IMR-90 (cell line): Measurements from ENCODE around the gene SLC9A7. TPM values are rescaled to one million over a fixed set of nuclear protein-coding genes. Genes with fewer than 3 reads are reported as not detected.

Experiments
- ATAC-seq: fragments of 200-7000 bp; cut with Tn5 transposase; 2 replicates; pipeline ENCODE4 v1.9.1; 2020; ENCODE audit warnings: low read depth, mild to moderate bottlenecking, moderate library complexity
- BruUV-seq: library from RNA; stranded (reverse); fragments of 400-500 nt; replicated peaks from 2 replicates; lab custom pipeline; 2021; lab: Mats Ljungman, UMichigan
- CTCF ChIA-PET: fragments of 300-600 bp; formaldehyde crosslinking; extraction: SDS; loops from one replicate; lab custom pipeline; 2021; ENCODE audit warnings: antibody characterized with exemption; lab: Yijun Ruan, JAX
- POLR2A ChIA-PET: fragments of 300-600 bp; sonication (Branson Sonifier 250); formaldehyde crosslinking; loops from one replicate; lab custom pipeline; 2022; ENCODE audit warnings: antibody characterized with exemption; ENCODE audit not compliant: unreplicated experiment; lab: Charles Lee
- DNase-seq: peaks from one replicate; pipeline ENCODE4 v3.0.0; 2013
- H2AFZ ChIP-seq: replicated peaks from 2 replicates; pipeline ENCODE3; 2013; ENCODE audit warnings: low read length, mild to moderate bottlenecking; ENCODE audit not compliant: poor library complexity
- H2AK5ac ChIP-seq: 2 replicates; pipeline ENCODE4 v1.6.1; 2013; ENCODE audit warnings: low read depth, low read length, inconsistent platforms
- H2AK9ac ChIP-seq: replicated peaks from 2 replicates; pipeline ENCODE3; 2013; ENCODE audit warnings: mild to moderate bottlenecking, low read depth, low read length, moderate library complexity; ENCODE audit not compliant: poor library complexity
- H2BK120ac ChIP-seq: 2 replicates; pipeline ENCODE4 v1.6.1; 2013; ENCODE audit warnings: low read depth, low read length, inconsistent platforms
- H2BK15ac ChIP-seq: 3 replicates; pipeline ENCODE4 v1.6.1; 2013; ENCODE audit warnings: low read depth, low read length, inconsistent platforms
- H2BK20ac ChIP-seq: 2 replicates; pipeline ENCODE4 v1.6.1; 2013; ENCODE audit warnings: low read depth, mild to moderate bottlenecking, inconsistent platforms, low read length, moderate library complexity
- H2BK5ac ChIP-seq: 2 replicates; pipeline ENCODE4 v1.6.1; 2013; ENCODE audit warnings: mild to moderate bottlenecking, low read depth, low read length, inconsistent platforms; ENCODE audit not compliant: poor library complexity, severe bottlenecking
- H3K14ac ChIP-seq: replicated peaks from 2 replicates; pipeline ENCODE4 v1.6.1; 2013; ENCODE audit warnings: low read depth, low read length, inconsistent platforms
- H3K18ac ChIP-seq: 2 replicates; pipeline ENCODE4 v1.6.1; 2013; ENCODE audit warnings: low read depth, low read length, control low read depth
- H3K23ac ChIP-seq: 2 replicates; pipeline ENCODE4 v1.6.1; 2013; ENCODE audit warnings: low read depth, low read length, inconsistent platforms
- H3K27ac ChIP-seq: 2 replicates; pipeline ENCODE4 v1.5.1; 2013; ENCODE audit warnings: mild to moderate bottlenecking, control low read depth, low read length; ENCODE audit not compliant: insufficient read depth
- H3K27me3 ChIP-seq: 2 replicates; pipeline ENCODE4 v1.6.1; 2013; ENCODE audit warnings: low read length; ENCODE audit not compliant: control insufficient read depth, insufficient read depth
- H3K36me3 ChIP-seq: 2 replicates; pipeline ENCODE4 v1.6.1; 2013; ENCODE audit warnings: low read length, mixed read lengths; ENCODE audit not compliant: control insufficient read depth, insufficient read depth
- H3K4ac ChIP-seq: 2 replicates; pipeline ENCODE4 v1.6.1; 2013; ENCODE audit warnings: low read depth, low read length, inconsistent platforms
- H3K4me1 ChIP-seq: 2 replicates; pipeline ENCODE4 v1.6.1; 2013; ENCODE audit warnings: low read length, mixed read lengths; ENCODE audit not compliant: control insufficient read depth, insufficient read depth
- H3K4me2 ChIP-seq: 2 replicates; pipeline ENCODE4 v1.6.1; 2013; ENCODE audit warnings: low read depth, mild to moderate bottlenecking, control low read depth, low read length, moderate library complexity
- H3K4me3 ChIP-seq: 2 replicates; pipeline ENCODE4 v1.5.1; 2013; ENCODE audit warnings: low read depth, mild to moderate bottlenecking, control low read depth, low read length, moderate library complexity; ENCODE audit not compliant: insufficient read depth
- H3K56ac ChIP-seq: 2 replicates; pipeline ENCODE4 v1.6.1; 2013; ENCODE audit warnings: low read length, inconsistent platforms; ENCODE audit not compliant: insufficient read depth; ENCODE audit errors: extremely low read depth
- H3K79me1 ChIP-seq, 2 experiments: 2 replicates each; pipeline ENCODE4 v1.6.1; 2013; ENCODE audit warnings: low read length in 2 of 2, inconsistent platforms in 1 of 2, low read depth in 1 of 2
- H3K9ac ChIP-seq: 2 replicates; pipeline ENCODE4 v1.6.1; 2013; ENCODE audit warnings: low read depth, low read length, control low read depth
- H3K9me1 ChIP-seq: 2 replicates; pipeline ENCODE4 v1.6.1; 2013; ENCODE audit warnings: low read length, inconsistent platforms; ENCODE audit not compliant: insufficient read depth
- H3K9me3 ChIP-seq: 2 replicates; pipeline ENCODE4 v1.6.1; 2013; ENCODE audit warnings: low read length; ENCODE audit not compliant: control insufficient read depth, insufficient read depth
- H4K20me1 ChIP-seq: 2 replicates; pipeline ENCODE4 v1.6.1; 2013; ENCODE audit warnings: low read length, inconsistent platforms; ENCODE audit not compliant: insufficient read depth
- H4K5ac ChIP-seq: 2 replicates; pipeline ENCODE4 v1.6.1; 2013; ENCODE audit warnings: mild to moderate bottlenecking, low read depth, low read length, control low read depth
- H4K8ac ChIP-seq, 2 experiments: 2 replicates each; pipeline ENCODE4 v1.6.1; 2013; ENCODE audit warnings: low read depth in 2 of 2, low read length in 2 of 2, control low read depth in 1 of 2, inconsistent platforms in 1 of 2
- H4K91ac ChIP-seq: 2 replicates; pipeline ENCODE4 v1.6.1; 2013; ENCODE audit warnings: low read depth, low read length, inconsistent platforms; ENCODE audit not compliant: insufficient read depth
- BHLHE40 ChIP-seq: fragments of 150-350 bp; IDR thresholded peaks from 2 replicates; pipeline ENCODE4 v1.6.1; 2016; ENCODE audit warnings: mild to moderate bottlenecking, low read depth, low read length
- CEBPB ChIP-seq: IDR thresholded peaks from 2 replicates; pipeline ENCODE4 v1.6.1; 2012; ENCODE audit warnings: low read depth, low read length, improper control_type of control experiment
- CHD1 ChIP-seq: IDR thresholded peaks from 2 replicates; pipeline ENCODE4 v1.6.1; 2012; ENCODE audit warnings: low read depth, low read length, improper control_type of control experiment
- CTCF ChIP-seq: conservative IDR thresholded peaks from 2 replicates; pipeline ENCODE4 v1.5.1; 2012; ENCODE audit warnings: mild to moderate bottlenecking, low read depth, low read length, improper control_type of control experiment
- FOS ChIP-seq: fragments of 150-350 bp; IDR thresholded peaks from 2 replicates; pipeline ENCODE4 v1.6.1; 2016; ENCODE audit warnings: low read depth, low read length
- MAFK ChIP-seq: IDR thresholded peaks from 2 replicates; pipeline ENCODE4 v1.6.1; 2012; ENCODE audit warnings: low read depth, low read length, improper control_type of control experiment
- MAZ ChIP-seq: IDR thresholded peaks from 2 replicates; pipeline ENCODE4 v1.6.1; 2012; ENCODE audit warnings: low read depth, mild to moderate bottlenecking, low read length, improper control_type of control experiment, moderate library complexity, borderline replicate concordance
- MXI1 ChIP-seq: IDR thresholded peaks from 2 replicates; pipeline ENCODE4 v1.6.1; 2012; ENCODE audit warnings: low read depth, mild to moderate bottlenecking, low read length, moderate library complexity, borderline replicate concordance
- NFE2L2 ChIP-seq: fragments of 150-350 bp; IDR thresholded peaks from 2 replicates; pipeline ENCODE4 v1.6.1; 2016; ENCODE audit warnings: low read depth, mild to moderate bottlenecking, low read length
- POLR2A ChIP-seq: IDR thresholded peaks from 2 replicates; pipeline ENCODE4 v1.6.1; 2012; ENCODE audit warnings: mild to moderate bottlenecking, low read depth, low read length
- RAD21 ChIP-seq: IDR thresholded peaks from 2 replicates; pipeline ENCODE4 v1.6.1; 2012; ENCODE audit warnings: low read length, improper control_type of control experiment
- RCOR1 ChIP-seq: IDR thresholded peaks from 2 replicates; pipeline ENCODE4 v1.6.1; 2012; ENCODE audit warnings: mild to moderate bottlenecking, low read length, improper control_type of control experiment; ENCODE audit not compliant: insufficient replicate concordance
- RFX5 ChIP-seq: IDR thresholded peaks from 2 replicates; pipeline ENCODE4 v1.8.0; 2012; ENCODE audit warnings: low read depth, mild to moderate bottlenecking, low read length, moderate library complexity
- SMC3 ChIP-seq: fragments of 150-350 bp; IDR thresholded peaks from 2 replicates; pipeline ENCODE4 v1.6.1; 2016; ENCODE audit warnings: low read depth, mild to moderate bottlenecking, antibody characterized with exemption, low read length, moderate library complexity
- USF2 ChIP-seq: fragments of 150-350 bp; IDR thresholded peaks from 2 replicates; pipeline ENCODE4 v1.6.1; 2017; ENCODE audit warnings: mild to moderate bottlenecking, antibody characterized with exemption, low read length, low read depth
- WGBS, 2 experiments: methylation state at CpG; one replicate each; pipeline versions ENCODE4 v1.1.5 to v1.1.7; 2013; ENCODE audit warnings: missing lambda C conversion rate in 2 of 2; ENCODE audit not compliant: insufficient read length in 1 of 2; ENCODE audit errors: extremely low coverage in 2 of 2; 5-methylcytosine and 5-hydroxymethylcytosine counted together
- dilution Hi-C: fragments of 300-500 bp; cut with HindIII; formaldehyde crosslinking; loops from one replicate; pipeline ENCODE4 v1.14.3; 2018; ENCODE audit warnings: low sequenced_read_pairs; ENCODE audit not compliant: unreplicated experiment
- in situ Hi-C: fragments of 300-500 bp; cut with MboI; formaldehyde crosslinking; loops from 3 replicates; pipeline ENCODE4 v1.14.3; 2019; ENCODE audit warnings: low sequenced_read_pairs, inconsistent platforms, mixed read lengths
- intact Hi-C: fragments of 100-400 bp; cut with micrococcal nuclease; formaldehyde crosslinking; loops from 2 replicates; pipeline ENCODE4 v1.10.0; 2022
- polyA plus RNA-seq, 3 experiments: library from polyadenylated mRNA; depleted of rRNA; stranded (reverse); fragments of >200 nt; gene quantifications; 2 replicates each; pipeline ENCODE4 v1.2.3, GENCODE V29; 2012; ENCODE audit warnings: low replicate concordance in 1 of 3
- total RNA-seq: library from RNA; depleted of rRNA; stranded (reverse); fragments of >200 nt; gene quantifications from 2 replicates; pipeline ENCODE4 v1.2.3, GENCODE V29; 2012
- TF ChIP-seq, protein P1 (sequence below): fragments of 150-350 bp; IDR thresholded peaks from 2 replicates; pipeline ENCODE4 v1.6.1; 2016; ENCODE audit warnings: low read depth, mild to moderate bottlenecking, low read length, moderate library complexity, borderline replicate concordance

The SLC9A7 gene
- total and polyA plus RNA-seq, 2 of the 4 experiments (the other 2 are of a cell fraction) = 14.4 to 76.4 TPM

GRCh38 chrX:46715530-46715929 lies 43.4 kb downstream of the SLC9A7 start:
- Histone ChIP-seq H4K91ac (no peak overlapping the region), H4K20me1 (no peaks in the 10 kb centered on the region), H2AFZ (no peak overlapping the region), H3K36me3 (no peaks in the 10 kb centered on the region), H3K4me1 (peaks cover 6% of the 10 kb centered on the region; the same call in 1 of the 2 replicates), H3K27ac (no peak overlapping the region), H4K8ac (no peak overlapping the region), H2BK5ac (no peak overlapping the region), H3K56ac (no peak overlapping the region), H3K14ac (no peak overlapping the region), H3K4me2 (no peak overlapping the region), H2BK120ac (no peak overlapping the region), H3K79me1 (peaks cover 2 to 21% of the 10 kb centered on the region in 2 experiments; a peak in 2 of 4 replicates), H3K9me3 (no peaks in the 10 kb centered on the region), H3K4ac (no peak overlapping the region), H3K23ac (no peak overlapping the region), H3K9ac (no peak overlapping the region), H2BK15ac (no peak overlapping the region), H3K18ac (no peak overlapping the region), H2AK5ac (no peak overlapping the region), H4K5ac (no peak overlapping the region), H2BK20ac (no peak overlapping the region), H2AK9ac (no peak overlapping the region), H3K9me1 (no peaks in the 10 kb centered on the region), H3K27me3 (no peaks in the 10 kb centered on the region; the same call in 1 of the 2 replicates), H3K4me3 (no peak overlapping the region)
- no peak for TF ChIP-seq CHD1
- TF ChIP-seq MAZ = no peak
- TF ChIP-seq RAD21 = no peak
- TF ChIP-seq NFE2L2 = no peak
- no peak for TF ChIP-seq POLR2A
- no peak for TF ChIP-seq CEBPB
- TF ChIP-seq MAFK = no peak
- no peak for TF ChIP-seq CTCF
- TF ChIP-seq, protein P1, sequence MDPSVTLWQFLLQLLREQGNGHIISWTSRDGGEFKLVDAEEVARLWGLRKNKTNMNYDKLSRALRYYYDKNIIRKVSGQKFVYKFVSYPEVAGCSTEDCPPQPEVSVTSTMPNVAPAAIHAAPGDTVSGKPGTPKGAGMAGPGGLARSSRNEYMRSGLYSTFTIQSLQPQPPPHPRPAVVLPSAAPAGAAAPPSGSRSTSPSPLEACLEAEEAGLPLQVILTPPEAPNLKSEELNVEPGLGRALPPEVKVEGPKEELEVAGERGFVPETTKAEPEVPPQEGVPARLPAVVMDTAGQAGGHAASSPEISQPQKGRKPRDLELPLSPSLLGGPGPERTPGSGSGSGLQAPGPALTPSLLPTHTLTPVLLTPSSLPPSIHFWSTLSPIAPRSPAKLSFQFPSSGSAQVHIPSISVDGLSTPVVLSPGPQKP = no peak
- no peak for TF ChIP-seq MXI1
- no peak for TF ChIP-seq RCOR1
- no peak for TF ChIP-seq RFX5
- no peak for TF ChIP-seq BHLHE40
- no peak for TF ChIP-seq USF2
- no peak for TF ChIP-seq SMC3
- no peak for TF ChIP-seq FOS
- DNase-seq (no peak), ATAC-seq (no peak)
- dilution Hi-C loops (no loop called here), in situ Hi-C loops (no loop called here), intact Hi-C loops (no loop called here)
- ChIA-PET CTCF (no interaction called here), POLR2A (no interaction called here)
- BruUV-seq = no TSS peak
- no CpG with 5 or more reads among the region's 5 CpGs for WGBS, 2 experiments
